ENCODE data around the gene ANXA1.

The ANXA1 gene

GRCh38 chr9:73135394-73135793, 16.3 kb upstream of the ANXA1 start:
- H3K4me1 ChIP-seq, result no peaks in the 10 kb centered on the region
- TF ChIP-seq CTCF (IDR thresholded peaks at IDR 0.05; ENCODE audit: low read depth, low read length), result no peak
- no peak for DNase-seq
- no peak overlapping the region for H3K4me3 ChIP-seq (ENCODE audit: low read depth, low read length)
- H3K9me3 ChIP-seq, result no peaks in the 10 kb centered on the region
- H3K36me3 ChIP-seq, result no peaks in the 10 kb centered on the region
- H3K27me3 ChIP-seq, result no peaks in the 10 kb centered on the region

- TF ChIP-seq CTCF (IDR thresholded peaks at IDR 0.05; ENCODE audit: low read depth, low read length), result no peak
- no peak overlapping the region for H3K4me3 ChIP-seq (ENCODE audit: low read depth, low read length)
- no peaks in the 10 kb centered on the region for H3K36me3 ChIP-seq
- H3K27me3 ChIP-seq, result no peaks in the 10 kb centered on the region
- no peaks in the 10 kb centered on the region for H3K4me1 ChIP-seq
- no peak for DNase-seq
- no peaks in the 10 kb centered on the region for H3K9me3 ChIP-seq
These were observed 14.3 kb upstream of the ANXA1 start for GRCh38 chr9:73137286-73137899.

- H3K36me3 ChIP-seq, result no peaks in the 10 kb centered on the region
- H3K9me3 ChIP-seq, result no peaks in the 10 kb centered on the region
- TF ChIP-seq CTCF (IDR thresholded peaks at IDR 0.05; ENCODE audit: low read depth, low read length), result no peak
- no peaks in the 10 kb centered on the region for H3K27me3 ChIP-seq
- H3K4me1 ChIP-seq, result no peaks in the 10 kb centered on the region
- no peak for DNase-seq
- no peak overlapping the region for H3K4me3 ChIP-seq (ENCODE audit: low read depth, low read length)
These were observed 13.8 kb upstream of the ANXA1 start for GRCh38 chr9:73137914-73138313.

- no peak for DNase-seq
- TF ChIP-seq CTCF (IDR thresholded peaks at IDR 0.05; ENCODE audit: low read depth, low read length), result no peak
- no peak overlapping the region for H3K4me3 ChIP-seq (ENCODE audit: low read depth, low read length)
- no peaks in the 10 kb centered on the region for H3K27me3 ChIP-seq
- H3K9me3 ChIP-seq, result no peaks in the 10 kb centered on the region
- no peaks in the 10 kb centered on the region for H3K36me3 ChIP-seq
- no peaks in the 10 kb centered on the region for H3K4me1 ChIP-seq
These were observed 13.1 kb upstream of the ANXA1 start for GRCh38 chr9:73138516-73138915.

- DNase-seq, result no peak
- Histone ChIP-seq H3K4me3 (ENCODE audit: low read depth, low read length) (no peak overlapping the region), H3K27me3 (no peaks in the 10 kb centered on the region), H3K4me1 (no peaks in the 10 kb centered on the region), H3K36me3 (no peaks in the 10 kb centered on the region), H3K9me3 (no peaks in the 10 kb centered on the region)
- no peak for TF ChIP-seq CTCF (IDR thresholded peaks at IDR 0.05; ENCODE audit: low read depth, low read length)
These were observed 10.4 kb upstream of the ANXA1 start for GRCh38 chr9:73141282-73141681.

GRCh38 chr9:73143711-73144328, 7.8 kb upstream of the ANXA1 start:
- Histone ChIP-seq H3K9me3 (no peaks in the 10 kb centered on the region), H3K4me1 (no peaks in the 10 kb centered on the region), H3K36me3 (no peaks in the 10 kb centered on the region), H3K27me3 (no peaks in the 10 kb centered on the region), H3K4me3 (ENCODE audit: low read depth, low read length) (no peak overlapping the region)
- no peak for TF ChIP-seq CTCF (IDR thresholded peaks at IDR 0.05; ENCODE audit: low read depth, low read length)
- DNase-seq, result no peak

All from BE2C (cell line).